Stomach (tissue), 9 donors: ENCODE data around the gene CD40. TPM values are rescaled to one million over a fixed set of nuclear protein-coding genes. Genes with fewer than 3 reads are reported as not detected.
A peak's percentile ranks its signal among the peaks of the same experiment; 100 is the strongest.

Experiments used
- DNase-seq, 2 donors: peaks; one replicate each; pipeline versions ENCODE4 v3.0.0 to v3.0.0-alpha.2; 2013 to 2019
- H3K27ac ChIP-seq, 5 donors: fragments of 200-600 bp in 4 of 5; sonication (generic) in 4 of 5; one replicate each; pipeline ENCODE4 v1.5.1; 2013 to 2019; ENCODE audit warnings: mild to moderate bottlenecking in 1 of 5, moderate library complexity in 1 of 5
- H3K27me3 ChIP-seq, 3 donors: fragments of 200-600 bp; sonication (generic); one replicate each; pipeline ENCODE4 v1.5.1; 2017 to 2019; ENCODE audit warnings: mixed run types in 1 of 3
- H3K36me3 ChIP-seq, 4 donors: fragments of 200-600 bp; sonication (generic); 1 replicate in 3 of 4; 2 replicates in 1 of 4; pipeline ENCODE4 v1.5.1; 2016 to 2019
- H3K4me1 ChIP-seq, 4 donors: fragments of 200-600 bp; sonication (generic); one replicate each; pipeline ENCODE4 v1.5.1; 2016 to 2019
- H3K4me3 ChIP-seq, 4 donors: fragments of 200-600 bp; sonication (generic) in 3 of 4; one replicate each; pipeline ENCODE4 v1.5.1; 2016 to 2019; ENCODE audit warnings: mild to moderate bottlenecking in 1 of 4
- H3K9me3 ChIP-seq, 4 donors: fragments of 200-600 bp; sonication (generic); one replicate each; pipeline ENCODE4 v1.5.1; 2016 to 2019
- EP300 ChIP-seq: sonication (generic); formaldehyde crosslinking; IDR thresholded peaks from one replicate; pipeline ENCODE4 v1.6.1; 2017; ENCODE audit warnings: antibody characterized with exemption
- POLR2A ChIP-seq, 4 donors: fragments of 450-650 bp; IDR thresholded peaks; one replicate each; pipeline ENCODE4 v1.6.1; 2016; ENCODE audit warnings: antibody characterized with exemption in 4 of 4, control low read depth in 2 of 4, mild to moderate bottlenecking in 1 of 4, moderate library complexity in 1 of 4
- POLR2AphosphoS5 ChIP-seq, 3 donors: sonication (generic); formaldehyde crosslinking; IDR thresholded peaks; one replicate each; pipeline ENCODE4 v1.6.1; 2016; ENCODE audit warnings: antibody characterized with exemption in 3 of 3
- WGBS, 5 donors: extraction: QIAGEN DNeasy Blood & Tissue Kit in 3 of 5; methylation state at CpG; one replicate each; pipeline versions ENCODE4 v1.1.5 to v1.1.7; 2013 to 2018; 5-methylcytosine and 5-hydroxymethylcytosine counted together
- intact Hi-C: fragments of 100-400 bp; cut with DNase I; formaldehyde crosslinking; loops from one replicate; pipeline ENCODE4 v1.15.1; 2023; ENCODE audit warnings: low total_unique reads
- polyA plus RNA-seq, 3 donors: library from polyadenylated mRNA; stranded (reverse); fragments of 200-250 nt; gene quantifications; one replicate each; pipeline ENCODE4 v1.2.3, GENCODE V29; 2013
- total RNA-seq, 5 donors: library from RNA; depleted of rRNA; stranded (reverse); fragments of >200 nt; gene quantifications; one replicate each; pipeline versions ENCODE4 v1.1.0 to v1.2.3, GENCODE V29; 2014 to 2016
- TF ChIP-seq, protein P1 (sequence below), 7 experiments: fragments of 450-650 bp in 4 of 7; fragments of 200-600 bp in 3 of 7; sonication (generic) in 3 of 7; IDR thresholded peaks; one replicate each; pipeline ENCODE4 v1.5.1; 2016 to 2019; ENCODE audit warnings: antibody characterized with exemption in 7 of 7, control low read depth in 2 of 7, mild to moderate bottlenecking in 1 of 7
- donor health status: healthy with polysubstance abuse.
- donor health status: Bipolar disorder and iron deficiency.
- donor health status: healthy.

Gene CD40
- total and polyA plus RNA-seq, 8 donors: 2.8 to 19.9 (median 5.3) TPM; not detected in 1

DNA sequence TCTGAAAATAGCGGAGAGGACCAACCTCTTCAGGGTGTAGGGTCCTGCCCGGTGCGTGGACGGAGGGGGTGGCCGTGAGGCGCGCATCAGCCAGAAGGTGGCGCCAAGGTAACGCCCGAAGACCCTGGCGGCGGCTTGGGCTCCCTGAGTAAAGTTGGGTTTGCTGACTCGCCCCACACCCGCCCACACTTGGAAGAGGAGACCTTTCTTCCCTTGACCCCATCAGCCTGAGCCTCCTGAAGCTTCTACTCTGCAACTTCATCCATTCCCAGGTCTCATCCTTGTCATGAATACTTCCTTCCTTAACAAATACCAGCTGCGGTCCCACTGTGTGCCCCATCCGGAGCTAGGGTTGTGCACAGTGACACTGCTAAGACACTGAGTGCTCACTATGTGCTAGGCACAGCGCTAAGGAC lies 14.6 kb downstream of the CD40 start:
- intact Hi-C loops: loop anchor here (10.0 kb wide), 1 partner anchor 192 kb away; no protein-coding TSS in a partner anchor
- 15 to 16% (median 15%) methylated on average over 17 of the region's 17 CpGs for WGBS, 5 donors
- Histone ChIP-seq H3K27ac (no peak overlapping the region), H3K4me1 (peaks cover 0 to 20% (median 8%) of the 10 kb centered on the region in 4 donors), H3K36me3 (no peaks in the 10 kb centered on the region), H3K27me3 (peaks cover 0 to 85% (median 20%) of the 10 kb centered on the region in 3 donors), H3K4me3 (no peak overlapping the region), H3K9me3 (no peaks in the 10 kb centered on the region)
- no peak for TF ChIP-seq POLR2A (IDR thresholded peaks at IDR 0.05)
- TF ChIP-seq, protein P1, sequence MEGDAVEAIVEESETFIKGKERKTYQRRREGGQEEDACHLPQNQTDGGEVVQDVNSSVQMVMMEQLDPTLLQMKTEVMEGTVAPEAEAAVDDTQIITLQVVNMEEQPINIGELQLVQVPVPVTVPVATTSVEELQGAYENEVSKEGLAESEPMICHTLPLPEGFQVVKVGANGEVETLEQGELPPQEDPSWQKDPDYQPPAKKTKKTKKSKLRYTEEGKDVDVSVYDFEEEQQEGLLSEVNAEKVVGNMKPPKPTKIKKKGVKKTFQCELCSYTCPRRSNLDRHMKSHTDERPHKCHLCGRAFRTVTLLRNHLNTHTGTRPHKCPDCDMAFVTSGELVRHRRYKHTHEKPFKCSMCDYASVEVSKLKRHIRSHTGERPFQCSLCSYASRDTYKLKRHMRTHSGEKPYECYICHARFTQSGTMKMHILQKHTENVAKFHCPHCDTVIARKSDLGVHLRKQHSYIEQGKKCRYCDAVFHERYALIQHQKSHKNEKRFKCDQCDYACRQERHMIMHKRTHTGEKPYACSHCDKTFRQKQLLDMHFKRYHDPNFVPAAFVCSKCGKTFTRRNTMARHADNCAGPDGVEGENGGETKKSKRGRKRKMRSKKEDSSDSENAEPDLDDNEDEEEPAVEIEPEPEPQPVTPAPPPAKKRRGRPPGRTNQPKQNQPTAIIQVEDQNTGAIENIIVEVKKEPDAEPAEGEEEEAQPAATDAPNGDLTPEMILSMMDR (IDR thresholded peaks at IDR 0.05): peak in 5 of 7 experiments; percentile 59 to 85 (median 71)
- DNase-seq: peak; percentile 78 to 88

DNA sequence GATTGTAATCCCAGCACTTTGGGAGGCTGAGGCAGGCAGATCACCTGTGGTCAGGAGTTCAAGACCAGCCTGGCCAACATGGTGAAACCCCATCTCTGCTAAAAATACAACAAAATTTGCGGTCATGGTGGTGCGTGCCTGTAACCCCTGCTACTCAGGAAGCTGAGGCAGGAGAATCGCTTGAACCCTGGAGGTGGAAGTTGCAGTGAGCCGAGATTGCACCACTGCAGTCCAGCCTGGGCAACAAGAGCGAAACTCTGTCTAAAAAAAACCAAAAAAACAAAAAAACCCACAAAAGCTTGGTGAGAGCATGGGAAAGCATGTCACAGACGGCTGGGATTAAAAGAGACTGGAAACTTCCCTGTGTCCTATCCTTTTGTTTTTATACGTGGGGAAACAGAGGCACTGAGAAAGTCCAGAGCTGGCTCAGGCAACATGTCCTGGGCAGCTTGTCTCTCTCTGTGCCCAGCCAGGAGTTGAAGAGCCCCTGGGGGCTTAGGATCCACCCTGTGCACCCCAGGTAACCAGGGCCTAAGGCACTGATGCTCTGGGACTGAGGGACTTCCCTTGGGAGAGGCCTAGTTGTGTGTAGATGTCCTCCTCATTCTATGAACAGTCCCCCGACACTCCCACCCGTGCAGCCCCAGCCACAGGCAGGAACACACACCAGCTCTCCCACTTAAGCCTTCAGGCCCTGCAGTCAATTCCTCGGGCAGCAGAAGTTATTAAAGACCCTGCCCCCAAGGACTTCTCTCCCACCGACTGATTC lies 16.0 kb downstream of the CD40 start:
- H3K27ac ChIP-seq: no peak overlapping the region
- H3K9me3 ChIP-seq: no peaks in the 10 kb centered on the region
- peaks cover 0 to 92% (median 26%) of the 10 kb centered on the region in 3 donors for H3K27me3 ChIP-seq
- no peak for DNase-seq
- intact Hi-C loops: loop anchor here (10.0 kb wide), 1 partner anchor 191 kb away; no protein-coding TSS in a partner anchor
- H3K4me3 ChIP-seq: no peak overlapping the region
- 69 to 81% (median 75%) methylated on average over 11 of the region's 11 CpGs for WGBS, 5 donors
- TF ChIP-seq, protein P1 (IDR thresholded peaks at IDR 0.05): no peak
- TF ChIP-seq POLR2A (IDR thresholded peaks at IDR 0.05) (no peak), EP300 (no peak), POLR2AphosphoS5 (IDR thresholded peaks at IDR 0.05) (no peak)
- no peaks in the 10 kb centered on the region for H3K36me3 ChIP-seq
- H3K4me1 ChIP-seq: peaks cover 0 to 20% (median 8%) of the 10 kb centered on the region in 4 donors

DNA sequence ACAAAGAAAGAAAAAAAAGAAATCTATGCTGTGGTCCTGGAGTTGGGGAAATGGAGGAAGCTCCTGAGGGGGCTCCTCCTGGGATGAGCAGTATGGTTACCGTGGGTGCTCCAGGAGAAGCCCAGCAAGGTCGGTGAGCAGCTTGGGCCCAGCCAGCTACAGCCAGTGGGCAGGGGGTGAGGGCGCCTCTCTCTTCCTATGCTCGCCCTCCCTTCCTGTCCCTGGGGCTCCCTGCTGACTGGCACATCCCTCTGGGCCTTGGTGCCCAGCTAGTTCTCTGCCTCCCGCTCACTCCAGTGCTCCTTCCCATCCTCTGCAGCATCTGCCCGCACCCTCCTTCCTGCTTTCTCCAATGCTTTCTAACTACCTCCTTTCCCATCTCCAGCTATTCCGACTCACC lies 16.6 kb downstream of the CD40 start:
- H3K4me1 ChIP-seq: peaks cover 0 to 20% (median 8%) of the 10 kb centered on the region in 4 donors
- H3K27me3 ChIP-seq: peaks cover 0 to 94% (median 30%) of the 10 kb centered on the region in 3 donors
- DNase-seq: no peak
- H3K36me3 ChIP-seq: no peaks in the 10 kb centered on the region
- TF ChIP-seq POLR2A (IDR thresholded peaks at IDR 0.05) (no peak), POLR2AphosphoS5 (IDR thresholded peaks at IDR 0.05) (no peak), EP300 (no peak)
- TF ChIP-seq, protein P1 (IDR thresholded peaks at IDR 0.05): no peak
- WGBS, 5 donors: 72 to 85% (median 76%) methylated on average over 6 to 7 of the region's 7 CpGs
- no peak overlapping the region for H3K4me3 ChIP-seq
- no peaks in the 10 kb centered on the region for H3K9me3 ChIP-seq
- no peak overlapping the region for H3K27ac ChIP-seq
- intact Hi-C loops: loop anchor here (10.0 kb wide), 1 partner anchor 190 kb away; no protein-coding TSS in a partner anchor

DNA sequence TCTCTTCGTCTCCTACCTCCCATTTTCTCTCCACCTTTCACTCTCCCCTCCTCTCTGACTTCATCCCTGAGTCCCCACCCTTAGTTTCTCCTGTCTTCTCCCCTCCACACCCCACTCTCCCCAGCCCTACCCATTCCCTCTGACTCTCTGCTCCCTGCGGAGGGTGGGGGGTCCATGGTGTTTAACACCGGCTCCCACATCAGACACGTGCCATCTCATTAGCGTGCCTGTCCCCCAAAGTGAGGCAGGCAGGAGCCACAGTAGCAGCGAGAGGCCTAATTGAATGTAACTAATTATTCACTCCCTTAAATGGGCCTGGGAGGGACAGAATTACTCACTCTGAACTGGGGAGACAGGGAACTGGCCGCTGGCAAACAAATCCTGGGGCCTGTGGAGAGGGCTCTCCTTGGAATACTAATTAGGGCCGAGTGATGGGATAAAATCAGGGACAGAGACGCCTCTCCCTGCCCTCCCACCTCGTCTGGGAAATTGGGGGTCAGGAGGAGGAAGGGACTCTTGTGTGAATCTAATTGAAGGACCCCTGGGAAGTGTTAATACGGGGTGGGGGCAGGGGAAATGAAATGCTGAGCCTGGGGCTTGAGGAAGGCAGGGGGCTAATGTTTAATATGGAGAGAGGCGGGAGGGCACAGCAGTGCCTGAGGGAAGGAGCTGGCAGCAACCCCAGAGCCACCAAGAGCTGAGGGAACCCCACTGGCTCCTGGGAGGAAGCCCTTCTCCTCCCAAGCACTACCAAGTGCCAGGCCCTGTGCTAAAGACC lies 17.9 kb downstream of the CD40 start:
- Histone ChIP-seq H3K4me1 (peaks cover 0 to 11% (median 5%) of the 10 kb centered on the region in 4 donors), H3K27ac (no peak overlapping the region), H3K4me3 (no peak overlapping the region), H3K27me3 (peaks cover 0 to 94% (median 36%) of the 10 kb centered on the region in 3 donors), H3K36me3 (no peaks in the 10 kb centered on the region), H3K9me3 (no peaks in the 10 kb centered on the region)
- intact Hi-C loops: loop anchor here (10.0 kb wide), 1 partner anchor 189 kb away; no protein-coding TSS in a partner anchor
- 37 to 44% (median 38%) methylated on average over 12 of the region's 12 CpGs for WGBS, 5 donors
- DNase-seq: no peak
- TF ChIP-seq, protein P1 (IDR thresholded peaks at IDR 0.05): no peak
